Prostate gland (tissue), 2 donors: ENCODE results near the gene SLC16A14.

Source experiments
- CTCF ChIP-seq, 4 experiments: fragments of 200-600 bp in 2 of 4; fragments of 450-650 bp in 2 of 4; sonication (generic) in 2 of 4; IDR thresholded peaks; 1 replicate in 3 of 4; 2 replicates in 1 of 4; pipeline ENCODE4 v1.5.1; 2016 to 2019; ENCODE audit warnings: antibody characterized with exemption in 4 of 4, mild to moderate bottlenecking in 2 of 4, moderate library complexity in 2 of 4
- POLR2AphosphoS5 ChIP-seq: sonication (generic); formaldehyde crosslinking; IDR thresholded peaks from one replicate; pipeline ENCODE4 v1.6.1; 2017; ENCODE audit warnings: antibody characterized with exemption

GRCh38 chr2:230046491-230046890, 22.2 kb downstream of the SLC16A14 start:
- TF ChIP-seq CTCF (IDR thresholded peaks at IDR 0.05): no peak
- no peak for TF ChIP-seq POLR2AphosphoS5
